ENCODE results near the gene ELFN1. TPM values are rescaled to one million over a fixed set of nuclear protein-coding genes. Genes with fewer than 3 reads are reported as not detected.

The ELFN1 gene
- total and polyA plus RNA-seq, 10 of the 15 experiments (the other 5 are each of a cell fraction or from before 2014, with no cell fraction given), result 0.04 TPM; not detected in 9

DNA sequence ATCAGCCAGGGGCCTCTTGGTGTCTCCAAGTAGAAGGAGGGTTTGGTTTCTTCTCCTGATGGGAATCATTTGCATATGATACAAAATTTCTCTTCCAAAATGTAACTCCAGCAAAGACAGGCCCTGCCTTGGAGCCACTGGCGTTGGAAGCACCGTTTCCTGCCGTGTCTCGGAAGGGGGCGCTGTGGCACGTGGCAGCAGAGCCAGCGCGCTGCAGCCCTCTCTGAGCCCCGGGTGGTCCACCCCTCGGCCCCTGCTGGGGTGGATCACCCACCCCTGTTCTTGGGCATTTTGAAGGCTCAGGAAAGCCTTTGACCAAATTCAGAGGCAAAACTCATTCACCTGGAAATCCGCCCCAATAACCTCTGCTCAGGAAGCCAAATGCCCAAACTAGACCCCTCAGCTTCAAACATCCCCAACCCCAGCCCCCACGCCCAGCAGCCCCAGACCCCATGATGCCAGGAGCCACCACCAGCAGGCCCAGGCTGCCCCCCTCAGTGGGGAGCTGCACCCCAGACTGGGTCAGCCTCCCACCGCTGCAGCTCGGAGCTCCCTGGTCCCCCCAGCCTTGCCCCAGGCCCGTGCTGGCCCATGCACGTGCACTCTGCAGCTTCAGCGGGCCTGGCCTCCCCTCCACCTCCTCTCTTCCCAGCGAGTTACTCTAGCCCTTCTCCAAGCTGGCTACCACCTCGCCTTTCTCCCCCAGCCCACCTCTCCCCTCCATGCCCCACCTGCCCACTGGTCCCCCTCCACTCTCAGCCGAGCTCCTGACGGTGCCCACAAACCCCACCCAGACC, 29.5 kb upstream of the ELFN1 start:
- Histone ChIP-seq H3K4me1 (ENCODE audit: control insufficient read depth, insufficient read depth, low read length) (no peaks in the 10 kb centered on the region), H3K9ac (ENCODE audit: control insufficient read depth, insufficient read depth, low read length) (no peak overlapping the region), H3K27me3 (replicated peaks in 1 of 2; ENCODE audit: control insufficient read depth in 2 of 2, insufficient read depth in 2 of 2, low read length in 1 of 2) (no peaks in the 10 kb centered on the region), H3K4me3 (no peak overlapping the region), H3K9me3 (replicated peaks; ENCODE audit: control insufficient read depth, insufficient read depth, low read length) (no peaks in the 10 kb centered on the region; the same call in 2 of the 3 replicates), H3K4me2 (ENCODE audit: control insufficient read depth, insufficient read depth) (no peak overlapping the region), H3K27ac (ENCODE audit: control insufficient read depth, insufficient read depth) (no peak overlapping the region), H4K20me1 (ENCODE audit: control insufficient read depth, insufficient read depth) (no peaks in the 10 kb centered on the region), H2AFZ (ENCODE audit: control insufficient read depth, low read depth, low read length) (no peak overlapping the region), H3K79me2 (ENCODE audit: control insufficient read depth, insufficient read depth, low read length) (no peaks in the 10 kb centered on the region), H3K36me3 (ENCODE audit: control insufficient read depth in 2 of 2, insufficient read depth in 2 of 2, low read length in 1 of 2) (no peaks in the 10 kb centered on the region)
- TF ChIP-seq PKNOX1 (IDR thresholded peaks at IDR 0.05), result no peak
- no peak for TF ChIP-seq REST (IDR thresholded peaks at IDR 0.05; ENCODE audit: low read depth, low read length)
- no peak for TF ChIP-seq IRF4 (IDR thresholded peaks at IDR 0.05; ENCODE audit: low read depth, low read length)
- TF ChIP-seq, protein P1, sequence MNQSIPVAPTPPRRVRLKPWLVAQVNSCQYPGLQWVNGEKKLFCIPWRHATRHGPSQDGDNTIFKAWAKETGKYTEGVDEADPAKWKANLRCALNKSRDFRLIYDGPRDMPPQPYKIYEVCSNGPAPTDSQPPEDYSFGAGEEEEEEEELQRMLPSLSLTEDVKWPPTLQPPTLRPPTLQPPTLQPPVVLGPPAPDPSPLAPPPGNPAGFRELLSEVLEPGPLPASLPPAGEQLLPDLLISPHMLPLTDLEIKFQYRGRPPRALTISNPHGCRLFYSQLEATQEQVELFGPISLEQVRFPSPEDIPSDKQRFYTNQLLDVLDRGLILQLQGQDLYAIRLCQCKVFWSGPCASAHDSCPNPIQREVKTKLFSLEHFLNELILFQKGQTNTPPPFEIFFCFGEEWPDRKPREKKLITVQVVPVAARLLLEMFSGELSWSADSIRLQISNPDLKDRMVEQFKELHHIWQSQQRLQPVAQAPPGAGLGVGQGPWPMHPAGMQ (IDR thresholded peaks at IDR 0.05; ENCODE audit: borderline replicate concordance), result no peak
- TF ChIP-seq JUNB (IDR thresholded peaks at IDR 0.05), result no peak
- no peak for TF ChIP-seq GATAD2B (conservative IDR thresholded peaks at IDR 0.05; ENCODE audit: low read depth)
- no peak for TF ChIP-seq CEBPB (IDR thresholded peaks at IDR 0.05; ENCODE audit: borderline replicate concordance in 1 of 2, low read depth in 2 of 2, low read length in 2 of 2)
- no peak for TF ChIP-seq SMAD1 (IDR thresholded peaks at IDR 0.05; ENCODE audit: low read depth, partially characterized antibody)
- TF ChIP-seq EGR1 (IDR thresholded peaks at IDR 0.05; ENCODE audit: borderline replicate concordance in 1 of 2, low read depth in 2 of 2, low read length in 2 of 2), result no peak
- TF ChIP-seq STAT1 (conservative IDR thresholded peaks at IDR 0.05), result no peak
- no peak for TF ChIP-seq ZNF622 (IDR thresholded peaks at IDR 0.05)
- TF ChIP-seq MYB (IDR thresholded peaks at IDR 0.05; ENCODE audit: borderline replicate concordance, low read depth, low read length), result no peak
- no peak for TF ChIP-seq MAX (IDR thresholded peaks at IDR 0.05; ENCODE audit: low read depth, low read length)
- TF ChIP-seq NRF1 (conservative IDR thresholded peaks at IDR 0.05; ENCODE audit: low read depth, low read length), result no peak
- TF ChIP-seq, protein P2, sequence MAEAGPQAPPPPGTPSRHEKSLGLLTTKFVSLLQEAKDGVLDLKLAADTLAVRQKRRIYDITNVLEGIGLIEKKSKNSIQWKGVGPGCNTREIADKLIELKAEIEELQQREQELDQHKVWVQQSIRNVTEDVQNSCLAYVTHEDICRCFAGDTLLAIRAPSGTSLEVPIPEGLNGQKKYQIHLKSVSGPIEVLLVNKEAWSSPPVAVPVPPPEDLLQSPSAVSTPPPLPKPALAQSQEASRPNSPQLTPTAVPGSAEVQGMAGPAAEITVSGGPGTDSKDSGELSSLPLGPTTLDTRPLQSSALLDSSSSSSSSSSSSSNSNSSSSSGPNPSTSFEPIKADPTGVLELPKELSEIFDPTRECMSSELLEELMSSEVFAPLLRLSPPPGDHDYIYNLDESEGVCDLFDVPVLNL (IDR thresholded peaks at IDR 0.05; ENCODE audit: low read depth, low read length), result no peak
- ChIA-PET CTCF (no interaction called here), RAD21 (ENCODE audit: unreplicated experiment) (interaction anchor here (0.7 kb wide), 1 partner anchor 1158 kb away, joined by 4 read pairs; no protein-coding TSS in a partner anchor), POLR2A (no interaction called here), SMC1A (ENCODE audit: uncharacterized antibody, unreplicated experiment) (interaction anchor here (0.6 kb wide), 1 partner anchor 63 kb away, joined by 3 read pairs; no protein-coding TSS in a partner anchor)
- intact Hi-C loops (cut with micrococcal nuclease; ENCODE audit: unreplicated experiment) (no loop called here), in situ Hi-C loops (cut with MboI) (no loop called here)
- no peak for ATAC-seq
- 58% methylated on average over 17 of the region's 21 CpGs for WGBS (ENCODE audit: insufficient coverage, insufficient replicate concordance, low lambda C conversion rate, missing lambda C conversion rate)
- FAIRE-seq, result no peak
- BruUV-seq (replicated peaks), result no TSS peak
- no peak for DNase-seq (ENCODE audit: low read depth, low spot score)

Measured in GM12878 (cell line).